Large intestine (tissue), 3 donors: Measurements from ENCODE around the gene MAN1A2. TPM values are rescaled to one million over a fixed set of nuclear protein-coding genes. Genes with fewer than 3 reads are reported as not detected.

Experiments
- DNase-seq, 2 donors: peaks; one replicate each; pipeline versions ENCODE4 v3.0.0 to v3.0.0-alpha.2; 2013
- H3K27ac ChIP-seq: one replicate; pipeline ENCODE4 v1.5.1; 2013; ENCODE audit warnings: low read length
- H3K27me3 ChIP-seq: 2 replicates; pipeline ENCODE4 v1.6.1; 2013; ENCODE audit warnings: low read length; ENCODE audit not compliant: control insufficient read depth, insufficient read depth
- H3K36me3 ChIP-seq: 2 replicates; pipeline ENCODE4 v1.6.1; 2013; ENCODE audit warnings: low read length; ENCODE audit not compliant: control insufficient read depth, insufficient read depth
- H3K4me1 ChIP-seq: one replicate; pipeline ENCODE4 v1.6.1; 2013; ENCODE audit warnings: low read length; ENCODE audit not compliant: control insufficient read depth, insufficient read depth
- H3K4me3 ChIP-seq: one replicate; pipeline ENCODE4 v1.5.1; 2013; ENCODE audit warnings: low read length
- H3K9me3 ChIP-seq: one replicate; pipeline ENCODE4 v1.6.1; 2013; ENCODE audit warnings: mild to moderate bottlenecking, low read depth, low read length, moderate library complexity; ENCODE audit not compliant: control insufficient read depth
- WGBS: methylation state at CpG from one replicate; pipeline ENCODE4 v1.1.5; 2013; ENCODE audit warnings: low lambda C conversion rate; ENCODE audit not compliant: insufficient coverage; 5-methylcytosine and 5-hydroxymethylcytosine counted together
- polyA plus RNA-seq: library from polyadenylated mRNA; unstranded; fragments of 120-200 nt; gene quantifications from one replicate; pipeline ENCODE4 v1.2.1, GENCODE V29; 2013

The MAN1A2 gene
- polyA plus RNA-seq, 1 donor: 28.3 TPM

DNA sequence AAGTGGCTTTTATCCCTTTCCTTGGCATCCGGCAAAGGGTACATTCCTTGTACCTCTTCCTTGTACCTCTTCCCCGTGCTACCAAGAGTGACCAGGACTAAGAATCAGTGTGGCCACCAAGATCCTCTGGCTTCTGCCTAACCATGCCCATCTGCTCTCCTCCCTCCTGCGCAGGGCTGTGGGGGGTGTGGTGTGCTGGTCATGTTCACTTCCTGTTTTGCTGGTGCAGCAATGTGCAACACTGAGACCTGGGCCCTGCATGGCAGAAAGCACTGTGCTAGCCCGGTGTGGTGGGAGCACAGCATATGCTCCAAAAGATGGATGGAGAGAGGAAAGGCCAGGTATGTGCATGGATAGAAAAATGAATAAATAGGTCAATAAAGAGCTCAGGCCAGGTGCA lies 205.3 kb downstream of the MAN1A2 start:
- Histone ChIP-seq H3K36me3 (no peaks in the 10 kb centered on the region), H3K4me3 (no peak overlapping the region), H3K27ac (no peak overlapping the region), H3K4me1 (no peaks in the 10 kb centered on the region), H3K9me3 (no peaks in the 10 kb centered on the region), H3K27me3 (no peaks in the 10 kb centered on the region)
- no peak for DNase-seq
- WGBS: no CpG with 5 or more reads among the region's 4 CpGs

DNA sequence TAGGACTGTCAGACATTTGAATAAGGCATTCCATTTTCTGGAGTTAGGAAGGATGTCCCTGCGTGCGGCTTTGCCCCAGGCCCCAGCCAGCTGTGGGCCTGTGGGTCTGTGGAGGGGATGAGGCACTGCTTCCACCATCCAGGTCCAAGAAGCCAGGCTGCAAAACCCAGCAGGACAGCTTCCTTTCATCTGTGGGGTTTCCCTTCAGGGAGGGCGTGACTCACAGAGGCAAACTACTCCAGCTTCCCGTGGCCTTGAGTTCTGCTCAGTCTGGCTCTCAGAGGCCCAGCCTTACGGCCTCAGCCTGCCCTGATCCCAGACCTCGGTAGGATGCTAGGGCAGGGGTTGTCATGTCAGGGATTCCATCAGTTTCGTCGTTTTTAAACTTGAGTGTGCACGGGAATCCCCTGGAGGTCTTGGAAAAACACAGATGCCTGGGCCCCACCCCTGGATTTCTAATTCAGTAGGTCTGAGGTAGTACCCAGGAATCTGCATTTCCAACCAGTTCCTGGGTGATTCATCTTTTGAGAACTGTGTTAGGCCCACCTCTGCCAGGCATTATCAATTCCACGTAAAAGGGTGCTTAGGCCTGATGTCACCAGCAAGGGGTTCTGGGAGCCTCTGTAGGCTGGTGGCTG lies 206.3 kb downstream of the MAN1A2 start:
- Histone ChIP-seq H3K27me3 (no peaks in the 10 kb centered on the region), H3K4me3 (no peak overlapping the region), H3K4me1 (no peaks in the 10 kb centered on the region), H3K36me3 (no peaks in the 10 kb centered on the region), H3K27ac (no peak overlapping the region), H3K9me3 (no peaks in the 10 kb centered on the region)
- no peak for DNase-seq
- no CpG with 5 or more reads among the region's 10 CpGs for WGBS

DNA sequence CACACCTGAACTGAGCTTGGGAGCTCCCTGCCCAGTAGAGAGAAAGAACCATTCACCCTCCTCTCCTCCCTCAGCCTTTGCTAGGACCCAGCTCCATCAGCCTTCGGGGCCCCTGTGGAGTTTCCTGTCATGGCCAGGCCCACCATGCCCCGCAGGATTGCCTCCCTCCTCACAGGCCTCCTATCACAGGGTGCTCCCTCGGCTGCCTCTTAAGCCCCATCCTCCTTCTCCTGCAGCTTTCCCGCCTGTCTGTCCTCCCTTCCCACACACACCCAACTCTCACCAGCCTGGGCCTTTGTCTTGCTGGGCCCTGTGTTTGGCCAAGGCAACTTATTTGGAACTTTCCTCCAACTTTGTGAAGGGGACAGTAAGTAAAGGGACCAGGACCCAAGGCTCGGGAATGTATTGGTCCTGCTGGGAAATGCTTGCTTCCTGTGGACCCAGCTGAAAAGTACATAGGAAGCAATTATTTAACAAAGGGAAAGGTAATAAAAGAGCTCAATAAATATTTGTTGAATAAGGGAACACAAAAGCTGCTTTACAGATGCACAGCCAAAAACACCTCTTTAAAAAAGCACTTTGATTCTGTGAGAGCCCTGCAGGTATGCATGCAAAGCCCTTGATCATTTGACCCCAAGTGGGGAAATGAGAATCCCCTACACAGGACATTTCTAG lies 207.0 kb downstream of the MAN1A2 start:
- H3K9me3 ChIP-seq: no peaks in the 10 kb centered on the region
- no peak overlapping the region for H3K27ac ChIP-seq
- no peaks in the 10 kb centered on the region for H3K27me3 ChIP-seq
- H3K4me3 ChIP-seq: no peak overlapping the region
- no peak for DNase-seq
- no peaks in the 10 kb centered on the region for H3K36me3 ChIP-seq
- WGBS: 86% methylated on average over 1 of the region's 5 CpGs
- no peaks in the 10 kb centered on the region for H3K4me1 ChIP-seq

DNA sequence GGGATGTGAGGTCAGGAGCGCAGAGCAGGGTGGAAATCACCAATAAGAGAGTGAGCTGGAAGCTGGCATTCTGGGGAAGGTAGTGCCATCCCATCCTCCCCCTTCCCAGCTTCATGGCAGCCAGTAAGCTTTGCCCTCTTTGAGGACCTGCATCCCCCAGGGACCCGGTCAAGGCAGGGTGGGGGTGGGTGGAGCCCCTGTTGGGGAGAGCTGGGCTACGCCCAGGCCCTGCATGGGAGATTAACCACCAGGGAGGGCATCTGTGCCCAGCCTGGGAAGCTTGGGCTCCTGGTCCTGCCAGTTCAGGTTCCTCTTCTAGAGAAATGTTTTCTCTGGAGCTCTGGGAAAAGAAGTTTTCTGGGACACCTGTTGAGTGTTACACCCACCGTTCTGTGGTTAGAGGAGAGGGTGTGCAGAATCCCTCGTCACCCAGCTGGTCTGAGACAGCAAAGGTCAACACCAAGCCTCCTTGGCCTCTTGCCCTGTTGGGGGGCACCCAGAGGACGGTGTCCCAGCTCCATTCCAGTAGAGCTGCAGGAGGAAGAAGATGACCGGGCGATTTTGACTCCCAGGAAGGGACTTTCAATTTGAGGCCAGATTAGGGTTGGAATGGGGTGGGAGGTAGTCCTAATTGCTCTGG lies 208.5 kb downstream of the MAN1A2 start:
- H3K27ac ChIP-seq: no peak overlapping the region
- H3K4me1 ChIP-seq: no peaks in the 10 kb centered on the region
- no peak for DNase-seq
- H3K9me3 ChIP-seq: no peaks in the 10 kb centered on the region
- H3K36me3 ChIP-seq: no peaks in the 10 kb centered on the region
- no CpG with 5 or more reads among the region's 8 CpGs for WGBS
- H3K27me3 ChIP-seq: no peaks in the 10 kb centered on the region
- H3K4me3 ChIP-seq: no peak overlapping the region

DNA sequence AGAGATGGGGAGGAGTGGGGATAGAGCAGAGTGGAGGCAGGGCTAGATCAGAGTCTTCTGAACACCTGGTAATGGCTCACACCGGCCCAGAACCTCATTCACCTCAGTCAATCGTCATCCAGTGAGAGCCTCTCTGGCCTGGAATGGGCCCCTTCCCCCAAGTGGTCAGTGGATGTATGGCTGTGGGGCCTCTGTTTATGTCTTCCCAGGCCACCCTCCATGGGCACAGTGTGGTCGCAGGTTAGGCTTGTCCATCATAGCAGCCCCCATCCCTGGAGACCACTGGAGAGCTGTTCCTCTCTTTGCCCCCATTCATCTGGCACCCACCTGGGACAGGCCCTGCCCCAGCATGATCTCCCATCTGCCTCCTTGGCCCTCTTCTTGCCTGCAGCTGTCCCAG lies 209.0 kb downstream of the MAN1A2 start:
- WGBS: no CpG with 5 or more reads among the region's 3 CpGs
- DNase-seq: no peak
- Histone ChIP-seq H3K27me3 (no peaks in the 10 kb centered on the region), H3K27ac (no peak overlapping the region), H3K9me3 (no peaks in the 10 kb centered on the region), H3K4me1 (no peaks in the 10 kb centered on the region), H3K4me3 (no peak overlapping the region), H3K36me3 (no peaks in the 10 kb centered on the region)

DNA sequence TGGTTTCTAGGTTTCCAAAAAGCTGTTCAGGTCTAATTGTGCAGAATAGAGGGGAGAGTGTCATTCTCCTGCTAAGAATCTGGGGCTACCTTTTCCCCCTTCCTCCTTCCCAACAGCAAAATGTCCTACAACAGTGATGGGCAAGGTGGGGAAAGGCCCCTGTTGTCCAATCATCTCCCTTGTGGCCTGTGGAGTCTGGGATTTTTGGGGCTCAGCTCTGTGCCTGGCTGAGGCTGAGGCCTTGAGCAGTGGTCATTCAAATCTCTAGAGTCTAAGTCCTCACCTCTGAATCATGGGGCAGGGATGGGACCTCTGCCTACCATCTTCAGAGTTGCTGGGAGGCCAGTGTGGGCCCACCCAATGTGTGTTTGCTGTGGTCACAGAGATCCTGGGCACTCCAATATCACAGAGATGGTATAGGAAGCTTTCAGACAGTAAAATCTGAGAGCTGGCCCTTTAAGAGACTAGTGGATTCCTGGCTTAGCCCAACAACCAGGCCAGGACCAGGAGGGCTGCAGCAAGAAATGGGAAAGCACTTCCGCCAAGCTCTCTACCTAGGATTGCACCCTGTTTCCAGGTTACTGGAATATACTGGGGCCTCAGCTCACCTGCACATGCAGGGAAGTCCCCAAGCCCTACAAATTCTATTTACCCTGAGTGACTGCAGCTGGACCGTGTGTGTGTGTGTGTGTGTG lies 210.1 kb downstream of the MAN1A2 start:
- Histone ChIP-seq H3K4me3 (no peak overlapping the region), H3K36me3 (no peaks in the 10 kb centered on the region), H3K27me3 (no peaks in the 10 kb centered on the region), H3K9me3 (no peaks in the 10 kb centered on the region), H3K4me1 (no peaks in the 10 kb centered on the region), H3K27ac (no peak overlapping the region)
- WGBS: no CpG with 5 or more reads among the region's 2 CpGs
- no peak for DNase-seq

DNA sequence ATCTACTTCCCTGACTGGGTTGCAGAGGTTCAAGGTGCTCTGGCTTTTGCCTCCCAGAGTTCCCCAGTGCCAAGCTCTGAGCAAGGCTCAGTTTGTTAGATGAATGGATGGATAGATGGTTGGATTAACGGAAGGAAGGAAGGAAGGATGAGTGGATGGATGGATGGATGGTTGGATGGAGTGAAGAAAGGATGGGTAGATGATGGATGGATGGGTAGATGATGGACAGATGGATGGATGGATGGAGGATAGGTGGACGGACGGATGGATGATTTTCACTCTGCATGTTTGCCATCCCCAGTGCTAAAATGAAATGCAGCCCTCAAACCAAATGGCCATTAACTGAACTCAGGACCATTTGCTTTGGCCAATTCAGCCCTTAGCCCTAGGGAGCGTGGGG lies 211.2 kb downstream of the MAN1A2 start:
- no peak for DNase-seq
- H3K4me3 ChIP-seq: no peak overlapping the region
- no peaks in the 10 kb centered on the region for H3K4me1 ChIP-seq
- no peaks in the 10 kb centered on the region for H3K9me3 ChIP-seq
- no peaks in the 10 kb centered on the region for H3K27me3 ChIP-seq
- no peak overlapping the region for H3K27ac ChIP-seq
- 100% methylated on average over 3 of the region's 4 CpGs for WGBS
- no peaks in the 10 kb centered on the region for H3K36me3 ChIP-seq

Other genes with a start within 250 kb of the MAN1A2 start
- gene TRIM45, start 245.7 kb upstream of the MAN1A2 start, polyA plus RNA-seq: 9.0 TPM
- 0.04 TPM for gene VTCN1, start 156.5 kb upstream of the MAN1A2 start, polyA plus RNA-seq
- 10.4 TPM for gene TENT5C, start 238.6 kb downstream of the MAN1A2 start, polyA plus RNA-seq